ENCODE results near the gene JAK3.

- TF ChIP-seq CTCF (IDR thresholded peaks at IDR 0.05): no peak
- TF ChIP-seq POLR2A (IDR thresholded peaks at IDR 0.05): no peak
Observed at GRCh38 chr19:17879466-17879865, 31.7 kb upstream of the JAK3 start.

Data from body of pancreas (tissue), 4 donors.